Activated CD8-positive, alpha-beta T cell treated with anti-CD3 and anti-CD28 coated beads for 36 hours (primary cell): ENCODE data around the gene MPG. TPM values are rescaled to one million over a fixed set of nuclear protein-coding genes. Genes with fewer than 3 reads are reported as not detected.
A peak's percentile ranks its signal among the peaks of the same experiment; 100 is the strongest.
"Not testable (repeated sequence)": the region's sequence is repeated elsewhere in the genome, so short reads cannot be mapped to it uniquely, and the experiment has no call there.

Source experiments
- ATAC-seq: fragments of 200-7000 bp; cut with Tn5 transposase; one replicate; pipeline ENCODE4 v1.10.0; 2021; ENCODE audit warnings: mild to moderate bottlenecking, moderate library complexity
- CTCF ChIA-PET: fragments of 350-600 bp; sonication (Branson Sonifier 250); formaldehyde crosslinking; loops from one replicate; lab custom pipeline; 2021; ENCODE audit warnings: antibody characterized with exemption; lab: Charles Lee
- POLR2A ChIA-PET: fragments of 350-600 bp; sonication (Branson Sonifier 250); formaldehyde crosslinking; loops from one replicate; lab custom pipeline; 2021; ENCODE audit warnings: antibody characterized with exemption; lab: Charles Lee
- DNase-seq: peaks from one replicate; pipeline ENCODE4 v3.0.0-alpha.2; 2020
- H3K27ac Mint-ChIP-seq: one replicate; pipeline ENCODE4 v1.8.0; 2021; ENCODE audit warnings: mild to moderate bottlenecking, mixed read lengths
- H3K27me3 Mint-ChIP-seq: one replicate; pipeline ENCODE4 v1.8.0; 2021; ENCODE audit warnings: mixed read lengths
- H3K36me3 Mint-ChIP-seq: one replicate; pipeline ENCODE4 v1.8.0; 2021; ENCODE audit warnings: low read depth, mixed read lengths
- H3K4me1 Mint-ChIP-seq: one replicate; pipeline ENCODE4 v1.8.0; 2021; ENCODE audit warnings: low read depth, mixed read lengths
- H3K4me3 Mint-ChIP-seq: one replicate; pipeline ENCODE4 v1.8.0; 2021; ENCODE audit warnings: mild to moderate bottlenecking, moderate library complexity, mixed read lengths
- H3K9me3 Mint-ChIP-seq: one replicate; pipeline ENCODE4 v1.8.0; 2021; ENCODE audit warnings: mixed read lengths
- CTCF ChIP-seq: fragments of 200-600 bp; IDR thresholded peaks from one replicate; pipeline ENCODE4 v1.8.0; 2022; ENCODE audit warnings: antibody characterized with exemption, mild to moderate bottlenecking
- intact Hi-C: fragments of 100-400 bp; cut with micrococcal nuclease; formaldehyde crosslinking; loops from one replicate; pipeline ENCODE4 v1.10.0; 2022
- total RNA-seq, 2 experiments: library from RNA; stranded (reverse); gene quantifications; one replicate each; pipeline ENCODE4 v1.2.3, GENCODE V29; 2021

The MPG gene
- 10 to 100 TPM; 51.7 to 54.2 TPM for total RNA-seq

- POLR2A ChIA-PET: interaction anchor here (1.1 to 2.3 kb wide), 8 partner anchors 8 to 33 kb away, joined by 3 to 11 read pairs (median 5); partner anchors contain the start of genes POLR3K and SNRNP25
- Mint-ChIP-seq H3K27ac (peak within 1 kb of the TSS; percentile 87), H3K36me3 (peaks cover 10% of the 10 kb centered on the region), H3K4me1 (peaks cover 33% of the 10 kb centered on the region), H3K27me3 (peaks cover 16% of the 10 kb centered on the region), H3K9me3 (no peaks in the 10 kb centered on the region), H3K4me3 (peak within 1 kb of the TSS; percentile 88)
- intact Hi-C loops: no loop called here
- no peak for TF ChIP-seq CTCF
- ATAC-seq: peak; percentile 81
- peak; percentile 83 for DNase-seq
- CTCF ChIA-PET: interaction anchor here (1.9 to 20.7 kb wide), 4 partner anchors 12 to 103 kb away, joined by 6 to 458 read pairs (median 28); partner anchors contain the start of gene HBQ1
These were observed at the start of gene MPG for GRCh38 chr16:77807-78443. Gene MPG, plus strand, starts transcription at chr16:78225. Its CDS starts 85 bp downstream, at chr16:78310.

- H3K4me1 Mint-ChIP-seq, H3K27ac Mint-ChIP-seq, ATAC-seq, DNase-seq, H3K27me3 Mint-ChIP-seq, intact Hi-C loops, H3K36me3 Mint-ChIP-seq, H3K9me3 Mint-ChIP-seq, CTCF ChIA-PET, H3K4me3 Mint-ChIP-seq, POLR2A ChIA-PET: not testable (repeated sequence)
These were observed 47.4 kb upstream of the MPG start for GRCh38 chr16:30627-31026.

GRCh38 chr16:33154-33876 lies 44.7 kb upstream of the MPG start:
- H3K27ac Mint-ChIP-seq, H3K9me3 Mint-ChIP-seq, ATAC-seq, intact Hi-C loops, H3K4me1 Mint-ChIP-seq, H3K36me3 Mint-ChIP-seq, H3K27me3 Mint-ChIP-seq, POLR2A ChIA-PET, DNase-seq, CTCF ChIA-PET, H3K4me3 Mint-ChIP-seq: not testable (repeated sequence)

- H3K9me3 Mint-ChIP-seq: no peaks in the 10 kb centered on the region
- DNase-seq: no peak
- ChIA-PET POLR2A (no interaction called here), CTCF (no interaction called here)
- H3K27me3 Mint-ChIP-seq: no peaks in the 10 kb centered on the region
- intact Hi-C loops: no loop called here
- no peak for TF ChIP-seq CTCF
- no peak overlapping the region for H3K27ac Mint-ChIP-seq
- peaks cover 7% of the 10 kb centered on the region for H3K36me3 Mint-ChIP-seq
- ATAC-seq: no peak
- peaks cover 6% of the 10 kb centered on the region for H3K4me1 Mint-ChIP-seq
- no peak overlapping the region for H3K4me3 Mint-ChIP-seq
These were observed 44.0 kb upstream of the MPG start for GRCh38 chr16:33877-34647.

GRCh38 chr16:34648-34987 lies 43.4 kb upstream of the MPG start:
- H3K36me3 Mint-ChIP-seq: peaks cover 12% of the 10 kb centered on the region
- H3K9me3 Mint-ChIP-seq: no peaks in the 10 kb centered on the region
- no peak overlapping the region for H3K27ac Mint-ChIP-seq
- ChIA-PET CTCF (no interaction called here), POLR2A (no interaction called here)
- no peak for DNase-seq
- no peak for TF ChIP-seq CTCF
- intact Hi-C loops: no loop called here
- H3K27me3 Mint-ChIP-seq: no peaks in the 10 kb centered on the region
- ATAC-seq: no peak
- H3K4me1 Mint-ChIP-seq: peaks cover 11% of the 10 kb centered on the region
- no peak overlapping the region for H3K4me3 Mint-ChIP-seq
